IPS DF 6.9 (cell line): ENCODE results near the gene ANKRD17.

Experiments
- DNase-seq: peaks from one replicate; pipeline ENCODE4 v3.0.0-alpha.2; 2013; ENCODE audit warnings: low read depth, low spot score
- H3K27ac ChIP-seq: one replicate; pipeline ENCODE4 v1.5.1; 2013; ENCODE audit warnings: low read length, control low read depth
- H3K27me3 ChIP-seq: 2 replicates; pipeline ENCODE4 v1.6.1; 2013; ENCODE audit warnings: mild to moderate bottlenecking, low read length; ENCODE audit not compliant: control insufficient read depth, insufficient read depth
- H3K36me3 ChIP-seq: 2 replicates; pipeline ENCODE4 v1.6.1; 2013; ENCODE audit warnings: low read length; ENCODE audit not compliant: control insufficient read depth, insufficient read depth
- H3K4me1 ChIP-seq: 2 replicates; pipeline ENCODE4 v1.6.1; 2013; ENCODE audit warnings: low read length; ENCODE audit not compliant: control insufficient read depth, insufficient read depth
- H3K4me3 ChIP-seq: 2 replicates; pipeline ENCODE4 v1.5.1; 2013; ENCODE audit warnings: mild to moderate bottlenecking, low read length
- H3K9me3 ChIP-seq: 2 replicates; pipeline ENCODE4 v1.6.1; 2013; ENCODE audit warnings: low read length, inconsistent platforms; ENCODE audit not compliant: control insufficient read depth, insufficient read depth
- WGBS: extraction: QIAGEN DNeasy Blood & Tissue Kit; methylation state at CpG from one replicate; pipeline ENCODE4 v1.1.7; 2013; ENCODE audit warnings: mixed read lengths, missing lambda C conversion rate; ENCODE audit not compliant: insufficient read length, insufficient coverage; 5-methylcytosine and 5-hydroxymethylcytosine counted together

Gene ANKRD17

GRCh38 chr4:73172161-73172560, 86.4 kb downstream of the ANKRD17 start:
- Histone ChIP-seq H3K36me3 (no peaks in the 10 kb centered on the region; the same call in 1 of the 2 replicates), H3K4me3 (no peak overlapping the region), H3K27me3 (no peaks in the 10 kb centered on the region), H3K9me3 (no peaks in the 10 kb centered on the region), H3K27ac (no peak overlapping the region), H3K4me1 (no peaks in the 10 kb centered on the region)
- no peak for DNase-seq
- WGBS, result no CpG with 5 or more reads among the region's 2 CpGs

GRCh38 chr4:73170518-73171198, 87.9 kb downstream of the ANKRD17 start:
- Histone ChIP-seq H3K9me3 (no peaks in the 10 kb centered on the region), H3K36me3 (no peaks in the 10 kb centered on the region; the same call in 1 of the 2 replicates), H3K4me3 (no peak overlapping the region), H3K4me1 (no peaks in the 10 kb centered on the region), H3K27ac (no peak overlapping the region), H3K27me3 (no peaks in the 10 kb centered on the region)
- WGBS, result no CpG with 5 or more reads among the region's 7 CpGs
- no peak for DNase-seq

- Histone ChIP-seq H3K27me3 (no peaks in the 10 kb centered on the region), H3K4me3 (no peak overlapping the region), H3K9me3 (no peaks in the 10 kb centered on the region), H3K27ac (no peak overlapping the region), H3K4me1 (no peaks in the 10 kb centered on the region), H3K36me3 (no peaks in the 10 kb centered on the region; the same call in 1 of the 2 replicates)
- DNase-seq, result no peak
Measured at GRCh38 chr4:73166212-73166611, 92.4 kb downstream of the ANKRD17 start.

GRCh38 chr4:73161527-73162185, 96.9 kb downstream of the ANKRD17 start:
- H3K36me3 ChIP-seq, result no peaks in the 10 kb centered on the region; the same call in 1 of the 2 replicates

GRCh38 chr4:73156394-73156793, 102.2 kb downstream of the ANKRD17 start:
- H3K4me3 ChIP-seq, result no peak overlapping the region
- WGBS, result no CpG with 5 or more reads among the region's 3 CpGs
- no peak overlapping the region for H3K27ac ChIP-seq
- no peaks in the 10 kb centered on the region for H3K27me3 ChIP-seq
- H3K9me3 ChIP-seq, result no peaks in the 10 kb centered on the region
- no peak for DNase-seq
- H3K4me1 ChIP-seq, result no peaks in the 10 kb centered on the region
- no peaks in the 10 kb centered on the region; the same call in 1 of the 2 replicates for H3K36me3 ChIP-seq

More at GRCh38 chr4:73161527-73162185, 96.9 kb downstream of the ANKRD17 start:
- Histone ChIP-seq H3K4me3 (no peak overlapping the region), H3K9me3 (no peaks in the 10 kb centered on the region), H3K27ac (no peak overlapping the region), H3K27me3 (no peaks in the 10 kb centered on the region), H3K4me1 (no peaks in the 10 kb centered on the region)
- DNase-seq, result no peak
- WGBS, result no CpG with 5 or more reads among the region's 8 CpGs

- H3K27ac ChIP-seq, result no peak overlapping the region
- no CpG with 5 or more reads among the region's 1 CpG for WGBS
- H3K4me3 ChIP-seq, result no peak overlapping the region
- H3K36me3 ChIP-seq, result peaks cover 3% of the 10 kb centered on the region; the same call in 1 of the 2 replicates
- H3K27me3 ChIP-seq, result no peaks in the 10 kb centered on the region
- no peaks in the 10 kb centered on the region for H3K9me3 ChIP-seq
- no peaks in the 10 kb centered on the region for H3K4me1 ChIP-seq
- no peak for DNase-seq
Measured at GRCh38 chr4:73152893-73153292, 105.7 kb downstream of the ANKRD17 start.

GRCh38 chr4:73142995-73143547, 115.5 kb downstream of the ANKRD17 start:
- H3K9me3 ChIP-seq, result no peaks in the 10 kb centered on the region
- H3K4me3 ChIP-seq, result no peak overlapping the region
- H3K27ac ChIP-seq, result no peak overlapping the region
- peaks cover 12% of the 10 kb centered on the region; the same call in 1 of the 2 replicates for H3K36me3 ChIP-seq
- 100% methylated on average over 1 of the region's 4 CpGs for WGBS
- H3K4me1 ChIP-seq, result no peaks in the 10 kb centered on the region
- DNase-seq, result no peak
- no peaks in the 10 kb centered on the region for H3K27me3 ChIP-seq

GRCh38 chr4:73139991-73140390, 118.6 kb downstream of the ANKRD17 start:
- Histone ChIP-seq H3K9me3 (no peaks in the 10 kb centered on the region), H3K27ac (no peak overlapping the region), H3K4me3 (no peak overlapping the region), H3K4me1 (no peaks in the 10 kb centered on the region), H3K27me3 (no peaks in the 10 kb centered on the region), H3K36me3 (peaks cover 16% of the 10 kb centered on the region; the same call in 1 of the 2 replicates)
- DNase-seq, result no peak
- no CpG with 5 or more reads among the region's 2 CpGs for WGBS

- no peaks in the 10 kb centered on the region for H3K4me1 ChIP-seq
- H3K9me3 ChIP-seq, result no peaks in the 10 kb centered on the region
- no peak for DNase-seq
- H3K27ac ChIP-seq, result no peak overlapping the region
- peaks cover 15% of the 10 kb centered on the region; the same call in 1 of the 2 replicates for H3K36me3 ChIP-seq
- no peaks in the 10 kb centered on the region for H3K27me3 ChIP-seq
- no peak overlapping the region for H3K4me3 ChIP-seq
- no CpG with 5 or more reads among the region's 3 CpGs for WGBS
Measured at GRCh38 chr4:73139245-73139644, 119.4 kb downstream of the ANKRD17 start.

GRCh38 chr4:73137121-73137520, 121.5 kb downstream of the ANKRD17 start:
- H3K27ac ChIP-seq, result no peak overlapping the region
- no peaks in the 10 kb centered on the region for H3K9me3 ChIP-seq
- H3K36me3 ChIP-seq, result peaks cover 15% of the 10 kb centered on the region; the same call in 1 of the 2 replicates
- WGBS, result no CpG with 5 or more reads among the region's 2 CpGs
- no peak overlapping the region for H3K4me3 ChIP-seq
- H3K4me1 ChIP-seq, result no peaks in the 10 kb centered on the region
- no peaks in the 10 kb centered on the region for H3K27me3 ChIP-seq
- no peak for DNase-seq
